ENCODE data around the gene MYPOP. TPM values are rescaled to one million over a fixed set of nuclear protein-coding genes. Genes with fewer than 3 reads are reported as not detected.

MYPOP gene
- total and polyA plus RNA-seq, 2 of the 13 experiments (the other 11 are each of a cell fraction or from before 2014, with no cell fraction given), result 2.3 to 2.7 TPM

DNA sequence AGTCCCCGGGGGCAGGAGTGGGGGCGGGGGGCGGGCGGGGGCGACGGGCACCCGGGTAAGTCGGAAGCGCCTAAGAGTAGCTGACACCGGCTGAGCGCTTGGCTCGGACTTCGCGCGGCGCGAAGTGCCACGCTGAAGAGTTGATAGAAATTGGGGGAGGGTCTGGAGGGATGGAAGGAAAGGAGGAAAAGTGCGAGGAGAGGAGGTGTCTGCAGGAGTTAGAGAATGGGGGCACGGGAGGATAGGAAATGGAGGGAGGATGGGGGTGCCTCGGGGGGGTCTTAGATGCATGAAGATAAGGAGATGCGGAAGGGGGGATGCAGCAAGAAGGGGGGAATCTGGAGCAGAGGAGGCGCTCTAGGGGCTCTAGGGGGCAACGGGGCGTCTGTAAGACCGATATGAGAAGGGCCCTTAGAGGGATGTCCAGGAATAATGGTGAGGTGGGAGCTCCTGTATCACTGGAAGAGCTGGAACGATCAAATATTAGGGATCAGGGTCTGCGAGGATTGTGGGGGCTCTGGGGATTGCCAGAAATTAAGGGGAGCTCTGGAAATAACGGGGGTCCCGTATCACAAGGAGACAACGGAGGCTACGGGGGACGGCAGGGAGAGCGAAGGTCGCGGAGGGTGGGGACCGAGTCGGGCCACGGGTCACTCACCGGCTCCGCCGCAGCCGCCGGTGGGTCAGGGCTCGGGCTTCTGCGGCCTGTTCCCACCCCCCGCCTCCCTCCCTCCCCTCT lies at the start of gene MYPOP (continued):
- no peak for TF ChIP-seq ZBTB1 (CRISPR knock-in tag; IDR thresholded peaks at IDR 0.05; ENCODE audit: borderline replicate concordance)
- 0 out of 2 replicates have a peak, but pooled peaks have one; percentile 17 for TF ChIP-seq SIN3A (IDR thresholded peaks at IDR 0.05; ENCODE audit: borderline replicate concordance, low read depth, low read length)
- 0 out of 2 replicates have a peak, but pooled peaks have one; percentile 39 for TF ChIP-seq NAIF1 (CRISPR knock-in tag; IDR thresholded peaks at IDR 0.05; ENCODE audit: borderline replicate concordance)
- TF ChIP-seq TAF1 (CRISPR knock-in tag; IDR thresholded peaks at IDR 0.05), result peak; percentile 36; the same call in 1 of the 2 replicates
- peak; percentile 73 for TF ChIP-seq ZFX (CRISPR knock-in tag; IDR thresholded peaks at IDR 0.05; ENCODE audit: low read depth)
- TF ChIP-seq, protein P1, sequence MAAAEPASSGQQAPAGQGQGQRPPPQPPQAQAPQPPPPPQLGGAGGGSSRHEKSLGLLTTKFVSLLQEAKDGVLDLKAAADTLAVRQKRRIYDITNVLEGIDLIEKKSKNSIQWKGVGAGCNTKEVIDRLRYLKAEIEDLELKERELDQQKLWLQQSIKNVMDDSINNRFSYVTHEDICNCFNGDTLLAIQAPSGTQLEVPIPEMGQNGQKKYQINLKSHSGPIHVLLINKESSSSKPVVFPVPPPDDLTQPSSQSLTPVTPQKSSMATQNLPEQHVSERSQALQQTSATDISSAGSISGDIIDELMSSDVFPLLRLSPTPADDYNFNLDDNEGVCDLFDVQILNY (CRISPR knock-in tag; conservative IDR thresholded peaks at IDR 0.05), result no peak
- TF ChIP-seq SUZ12 (IDR thresholded peaks at IDR 0.05; ENCODE audit: low read depth, low read length), result no peak
- TF ChIP-seq YEATS4 (CRISPR knock-in tag; IDR thresholded peaks at IDR 0.05; ENCODE audit: borderline replicate concordance), result peak; percentile 7; the same call in 1 of the 2 replicates
- TF ChIP-seq, protein P2, sequence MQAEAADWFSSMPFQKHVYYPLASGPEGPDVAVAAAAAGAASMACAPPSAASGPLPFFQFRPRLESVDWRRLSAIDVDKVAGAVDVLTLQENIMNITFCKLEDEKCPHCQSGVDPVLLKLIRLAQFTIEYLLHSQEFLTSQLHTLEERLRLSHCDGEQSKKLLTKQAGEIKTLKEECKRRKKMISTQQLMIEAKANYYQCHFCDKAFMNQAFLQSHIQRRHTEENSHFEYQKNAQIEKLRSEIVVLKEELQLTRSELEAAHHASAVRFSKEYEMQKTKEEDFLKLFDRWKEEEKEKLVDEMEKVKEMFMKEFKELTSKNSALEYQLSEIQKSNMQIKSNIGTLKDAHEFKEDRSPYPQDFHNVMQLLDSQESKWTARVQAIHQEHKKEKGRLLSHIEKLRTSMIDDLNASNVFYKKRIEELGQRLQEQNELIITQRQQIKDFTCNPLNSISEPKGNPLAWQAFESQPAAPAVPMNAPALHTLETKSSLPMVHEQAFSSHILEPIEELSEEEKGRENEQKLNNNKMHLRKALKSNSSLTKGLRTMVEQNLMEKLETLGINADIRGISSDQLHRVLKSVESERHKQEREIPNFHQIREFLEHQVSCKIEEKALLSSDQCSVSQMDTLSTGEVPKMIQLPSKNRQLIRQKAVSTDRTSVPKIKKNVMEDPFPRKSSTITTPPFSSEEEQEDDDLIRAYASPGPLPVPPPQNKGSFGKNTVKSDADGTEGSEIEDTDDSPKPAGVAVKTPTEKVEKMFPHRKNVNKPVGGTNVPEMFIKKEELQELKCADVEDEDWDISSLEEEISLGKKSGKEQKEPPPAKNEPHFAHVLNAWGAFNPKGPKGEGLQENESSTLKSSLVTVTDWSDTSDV (CRISPR knock-in tag; IDR thresholded peaks at IDR 0.05), result 0 out of 2 replicates have a peak, but pooled peaks have one; percentile 26
- TF ChIP-seq ZNF615 (CRISPR knock-in tag; IDR thresholded peaks at IDR 0.05; ENCODE audit: borderline replicate concordance), result 0 out of 2 replicates have a peak, but pooled peaks have one; percentile 36
- TF ChIP-seq, protein P3, sequence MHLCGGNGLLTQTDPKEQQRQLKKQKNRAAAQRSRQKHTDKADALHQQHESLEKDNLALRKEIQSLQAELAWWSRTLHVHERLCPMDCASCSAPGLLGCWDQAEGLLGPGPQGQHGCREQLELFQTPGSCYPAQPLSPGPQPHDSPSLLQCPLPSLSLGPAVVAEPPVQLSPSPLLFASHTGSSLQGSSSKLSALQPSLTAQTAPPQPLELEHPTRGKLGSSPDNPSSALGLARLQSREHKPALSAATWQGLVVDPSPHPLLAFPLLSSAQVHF (CRISPR knock-in tag; IDR thresholded peaks at IDR 0.05), result 0 out of 2 replicates have a peak, but pooled peaks have one; percentile 17
- 0 out of 2 replicates have a peak, but pooled peaks have one; percentile 64 for TF ChIP-seq ZNF674 (CRISPR knock-in tag; IDR thresholded peaks at IDR 0.05; ENCODE audit: low read depth)
- no peak; the same call in 1 of the 2 replicates for TF ChIP-seq MAZ (IDR thresholded peaks at IDR 0.05; ENCODE audit: borderline replicate concordance, low read depth, low read length)
- 0 out of 2 replicates have a peak, but pooled peaks have one; percentile 12 for TF ChIP-seq MAZ (CRISPR knock-in tag; IDR thresholded peaks at IDR 0.05; ENCODE audit: low read depth)
- TF ChIP-seq ZNF564 (CRISPR knock-in tag; IDR thresholded peaks at IDR 0.05), result peak; percentile 69; the same call in 1 of the 2 replicates
